HG03469 (cell line): ENCODE data around the gene RAB11FIP3.

Experiments used
- ATAC-seq: cut with Tn5 transposase; IDR thresholded peaks from one replicate; pipeline ENCODE4 v1.9.1; 2021; ENCODE audit warnings: mild to moderate bottlenecking, moderate library complexity, moderate number of reproducible peaks; ENCODE audit not compliant: unreplicated experiment

RAB11FIP3 gene

DNA sequence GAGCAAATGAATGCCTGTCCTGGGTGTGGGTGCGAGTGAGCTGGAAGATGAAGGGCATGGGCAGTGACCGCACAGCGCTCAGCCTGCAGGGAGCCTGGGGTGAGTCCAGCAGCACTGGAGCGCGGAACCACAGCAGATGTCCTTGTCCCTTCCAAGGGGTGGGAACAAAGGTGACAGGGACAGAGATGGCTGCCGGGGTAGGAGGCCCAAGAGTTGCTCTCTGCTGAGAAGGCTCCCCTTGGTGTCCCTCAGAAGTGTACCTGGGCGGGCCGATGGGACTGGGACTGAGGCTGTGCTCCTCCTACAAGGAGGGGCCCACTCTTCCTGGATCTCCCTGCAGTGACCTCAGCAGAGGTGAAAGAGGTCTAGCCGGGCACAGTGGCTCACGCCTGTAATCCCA lies 36.1 kb upstream of the RAB11FIP3 start:
- no peak for ATAC-seq

DNA sequence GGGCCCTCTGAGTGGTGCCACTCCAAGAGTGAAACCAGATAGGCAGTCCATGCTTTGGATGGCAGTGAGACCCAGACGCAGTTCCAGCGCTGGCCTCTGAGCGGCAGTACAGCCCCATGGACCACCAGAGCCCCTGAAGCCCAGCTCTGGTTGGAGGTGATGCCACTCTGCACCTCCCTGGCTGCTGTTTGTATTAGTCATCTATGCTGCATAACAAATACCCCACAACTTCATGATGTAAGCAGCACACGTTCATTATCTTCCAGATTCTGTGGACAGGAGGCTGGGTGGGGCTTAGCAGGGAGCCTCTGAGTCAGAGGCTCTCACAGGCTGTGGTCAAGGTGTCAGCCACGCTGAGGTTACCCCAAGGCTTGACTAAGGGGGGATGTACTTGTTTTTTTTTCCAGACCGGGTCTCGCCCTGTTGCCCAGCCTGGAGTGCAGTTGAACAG lies 33.5 kb upstream of the RAB11FIP3 start:
- no peak for ATAC-seq

- no peak for ATAC-seq
Observed at GRCh38 chr16:392450-393030, 32.9 kb upstream of the RAB11FIP3 start.

DNA sequence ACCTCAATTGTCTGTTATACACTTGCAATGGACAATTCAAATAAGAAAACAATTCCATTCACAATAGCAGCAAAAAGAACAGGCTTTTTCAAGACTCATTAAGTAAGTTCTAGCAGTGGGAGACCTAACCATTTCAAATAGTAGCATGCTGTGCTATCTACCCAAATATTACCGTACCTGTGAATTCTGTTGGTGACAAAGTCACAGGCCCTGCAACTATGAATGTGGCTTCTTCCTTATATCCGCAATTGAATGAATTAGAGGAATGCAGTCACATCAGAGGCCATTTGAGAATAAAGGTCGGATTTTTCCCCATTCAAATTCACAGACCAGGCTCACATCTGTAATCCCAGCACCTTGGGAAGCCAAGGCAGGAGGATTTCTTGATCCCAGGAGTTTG lies 29.2 kb upstream of the RAB11FIP3 start:
- no peak for ATAC-seq

- ATAC-seq: no peak
Observed at GRCh38 chr16:396605-397004, 28.8 kb upstream of the RAB11FIP3 start.

- no peak for ATAC-seq
Observed at GRCh38 chr16:397135-397661, 28.3 kb upstream of the RAB11FIP3 start, which contains the start of gene NME4. Gene NME4, plus strand, starts transcription at chr16:397199. Its CDS starts 24 bp downstream, at chr16:397223.

- no peak for ATAC-seq
Observed at GRCh38 chr16:397736-398332, 27.6 kb upstream of the RAB11FIP3 start.

GRCh38 chr16:398561-399339 lies 26.7 kb upstream of the RAB11FIP3 start:
- no peak for ATAC-seq

DNA sequence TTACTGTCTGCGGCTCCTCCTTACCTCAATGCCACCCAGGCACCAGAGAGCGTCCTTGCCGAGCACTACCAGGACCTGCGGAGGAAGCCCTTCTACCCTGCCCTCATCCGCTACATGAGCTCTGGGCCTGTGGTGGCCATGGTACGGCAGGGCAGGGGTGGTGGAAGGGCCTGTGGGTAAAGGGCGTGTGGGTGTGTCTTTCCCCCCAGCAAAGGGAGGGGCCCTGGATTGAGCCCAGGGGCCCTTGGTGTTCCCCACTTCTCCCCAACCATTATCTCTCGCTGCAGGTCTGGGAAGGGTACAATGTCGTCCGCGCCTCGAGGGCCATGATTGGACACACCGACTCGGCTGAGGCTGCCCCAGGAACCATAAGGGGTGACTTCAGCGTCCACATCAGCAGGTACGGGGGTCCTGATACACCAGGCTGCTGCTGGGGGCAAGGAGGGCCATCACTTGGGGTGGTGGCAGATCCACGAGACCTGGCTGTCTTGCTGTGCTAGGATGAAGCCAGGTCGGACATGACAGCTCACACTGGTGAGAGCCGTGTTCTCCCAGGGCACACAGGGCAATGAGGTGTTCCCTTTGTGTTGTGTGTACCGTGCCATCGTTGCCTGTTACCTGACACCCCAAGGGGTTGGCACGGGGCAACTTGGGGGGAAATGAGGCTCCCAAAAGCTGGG lies 26.0 kb upstream of the RAB11FIP3 start:
- no peak for ATAC-seq

DNA sequence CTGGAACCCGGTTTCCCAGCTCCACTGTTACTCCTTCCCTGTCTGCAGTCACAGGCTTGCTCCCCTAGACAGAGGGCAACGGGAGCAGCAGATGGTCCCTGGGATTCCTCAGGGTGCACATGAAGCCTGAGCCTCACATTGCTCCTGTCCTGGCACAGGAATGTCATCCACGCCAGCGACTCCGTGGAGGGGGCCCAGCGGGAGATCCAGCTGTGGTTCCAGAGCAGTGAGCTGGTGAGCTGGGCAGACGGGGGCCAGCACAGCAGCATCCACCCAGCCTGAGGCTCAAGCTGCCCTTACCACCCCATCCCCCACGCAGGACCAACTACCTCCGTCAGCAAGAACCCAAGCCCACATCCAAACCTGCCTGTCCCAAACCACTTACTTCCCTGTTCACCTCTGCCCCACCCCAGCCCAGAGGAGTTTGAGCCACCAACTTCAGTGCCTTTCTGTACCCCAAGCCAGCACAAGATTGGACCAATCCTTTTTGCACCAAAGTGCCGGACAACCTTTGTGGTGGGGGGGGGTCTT lies 25.3 kb upstream of the RAB11FIP3 start:
- no peak for ATAC-seq

GRCh38 chr16:401468-402348 lies 23.7 kb upstream of the RAB11FIP3 start, which contains the start of gene DECR2:
Gene DECR2, plus strand, starts transcription at chr16:401885. Its CDS starts 79 bp downstream, at chr16:401964.
- ATAC-seq: no peak

DNA sequence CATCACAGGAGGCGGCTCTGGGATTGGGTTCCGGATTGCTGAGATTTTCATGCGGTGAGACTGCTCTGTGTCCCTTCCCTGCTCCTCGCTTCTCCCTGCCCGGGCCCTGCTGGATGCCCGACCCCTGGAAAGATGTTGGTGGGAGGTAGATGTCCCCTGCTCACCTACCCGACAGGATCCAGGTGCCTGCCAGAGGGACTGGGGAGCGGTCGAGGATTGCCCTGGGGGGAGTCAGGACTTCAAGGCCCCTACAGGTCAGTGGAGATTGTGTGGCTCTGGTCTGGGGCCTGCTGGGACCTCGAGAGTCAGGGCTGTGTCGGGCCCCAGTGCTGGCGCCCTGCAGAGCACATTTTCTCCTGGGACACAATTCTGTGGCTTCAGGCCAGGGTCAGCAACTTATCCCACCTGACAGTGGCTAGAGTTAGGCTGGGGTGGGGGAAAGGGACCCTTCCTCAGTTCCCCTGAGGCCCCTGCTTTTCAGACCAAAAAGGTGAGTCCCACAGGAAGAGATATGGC lies 20.4 kb upstream of the RAB11FIP3 start:
- ATAC-seq: no peak

DNA sequence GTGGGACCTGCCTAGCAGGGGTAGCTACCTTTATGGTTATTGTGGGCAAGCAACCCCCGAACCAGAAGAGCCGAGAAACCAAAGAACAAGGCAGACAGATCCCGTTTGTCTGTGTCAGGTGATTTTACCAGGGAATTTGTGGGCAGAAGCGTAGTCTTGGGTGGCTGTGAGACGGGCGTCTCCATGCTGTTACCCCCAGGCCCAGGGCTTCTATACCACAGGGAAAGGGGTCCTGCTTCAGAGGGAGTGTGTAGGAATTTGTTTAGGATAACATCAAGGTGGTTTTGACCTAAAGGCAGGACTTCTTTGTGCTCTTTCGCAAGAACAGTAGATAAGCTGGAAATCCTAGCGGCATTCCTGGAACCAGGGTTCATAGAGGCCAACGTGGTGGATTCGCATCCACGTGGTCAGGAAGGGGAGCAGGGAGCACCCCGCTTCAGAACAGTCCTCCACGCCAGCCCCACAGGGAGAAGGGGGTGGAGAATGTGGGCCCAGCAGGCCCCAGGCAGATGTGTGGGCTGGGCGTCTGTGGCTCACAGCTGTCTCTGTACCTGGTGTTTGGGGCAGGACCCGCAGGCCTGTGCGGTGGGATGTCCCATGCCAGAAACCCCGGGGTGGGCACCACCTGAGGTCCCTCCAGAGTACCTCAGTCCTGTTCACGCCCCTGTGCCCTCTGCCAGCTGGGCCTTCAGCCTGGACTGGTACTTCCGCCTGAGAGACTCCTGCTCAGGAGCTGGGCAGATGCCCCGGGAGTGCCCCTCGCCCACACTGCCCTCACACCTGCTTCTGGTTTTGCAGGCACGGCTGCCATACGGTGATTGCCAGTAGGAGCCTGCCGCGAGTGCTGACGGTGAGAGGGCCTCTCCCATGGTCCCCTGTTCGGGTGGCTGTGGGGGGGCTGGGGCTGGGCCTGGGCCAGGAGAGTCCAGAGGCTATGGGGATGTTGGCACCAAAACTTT lies 19.6 kb upstream of the RAB11FIP3 start:
- ATAC-seq: no peak

- no peak for ATAC-seq
Observed at GRCh38 chr16:407253-407652, 18.2 kb upstream of the RAB11FIP3 start.

- no peak for ATAC-seq
Observed at GRCh38 chr16:410516-411178, 14.8 kb upstream of the RAB11FIP3 start.

DNA sequence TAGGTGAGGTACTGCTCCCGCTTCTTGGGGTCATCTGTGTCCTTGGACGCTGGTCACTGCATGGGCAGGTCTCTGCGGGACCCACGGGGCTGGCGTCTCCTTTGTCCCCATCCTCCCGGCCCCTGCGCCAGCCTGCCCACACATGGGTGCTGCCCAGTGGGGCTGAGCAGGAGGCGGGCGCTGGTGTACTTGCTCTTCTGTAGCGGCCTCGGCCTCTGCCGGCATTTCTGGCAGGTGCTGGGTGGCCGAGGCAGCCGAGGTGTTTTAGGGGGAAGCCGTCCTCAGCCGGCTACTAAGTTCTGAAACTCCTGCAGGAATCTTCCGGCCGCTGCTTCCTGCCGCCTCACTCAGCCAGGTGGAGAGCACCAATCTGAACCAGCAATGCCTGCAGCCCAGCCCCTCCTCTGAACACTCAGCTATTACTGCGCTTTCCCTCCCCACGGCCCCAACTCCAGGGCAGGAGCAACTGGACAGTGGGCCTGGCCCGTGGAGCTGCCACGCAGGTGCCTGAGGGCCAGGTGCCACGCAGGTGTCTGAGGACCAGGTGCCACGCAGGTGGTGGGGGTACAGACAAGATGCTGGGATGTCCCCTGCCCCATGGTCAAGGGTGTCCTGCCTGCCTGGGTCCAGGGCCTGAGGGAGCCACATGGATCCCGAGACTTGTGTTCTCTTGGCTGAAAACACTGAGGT lies 13.7 kb upstream of the RAB11FIP3 start:
- ATAC-seq: no peak

- ATAC-seq: no peak
Observed at GRCh38 chr16:414395-415169, 10.9 kb upstream of the RAB11FIP3 start.
